Measurements from ENCODE around the gene CFAP54. TPM values are rescaled to one million over a fixed set of nuclear protein-coding genes. Genes with fewer than 3 reads are reported as not detected.
A peak's percentile ranks its signal among the peaks of the same experiment; 100 is the strongest.

CFAP54 gene
- polyA plus RNA-seq, 2 of the 4 experiments (the other 2 are of a cell fraction): 0.70 to 1.2 TPM

DNA sequence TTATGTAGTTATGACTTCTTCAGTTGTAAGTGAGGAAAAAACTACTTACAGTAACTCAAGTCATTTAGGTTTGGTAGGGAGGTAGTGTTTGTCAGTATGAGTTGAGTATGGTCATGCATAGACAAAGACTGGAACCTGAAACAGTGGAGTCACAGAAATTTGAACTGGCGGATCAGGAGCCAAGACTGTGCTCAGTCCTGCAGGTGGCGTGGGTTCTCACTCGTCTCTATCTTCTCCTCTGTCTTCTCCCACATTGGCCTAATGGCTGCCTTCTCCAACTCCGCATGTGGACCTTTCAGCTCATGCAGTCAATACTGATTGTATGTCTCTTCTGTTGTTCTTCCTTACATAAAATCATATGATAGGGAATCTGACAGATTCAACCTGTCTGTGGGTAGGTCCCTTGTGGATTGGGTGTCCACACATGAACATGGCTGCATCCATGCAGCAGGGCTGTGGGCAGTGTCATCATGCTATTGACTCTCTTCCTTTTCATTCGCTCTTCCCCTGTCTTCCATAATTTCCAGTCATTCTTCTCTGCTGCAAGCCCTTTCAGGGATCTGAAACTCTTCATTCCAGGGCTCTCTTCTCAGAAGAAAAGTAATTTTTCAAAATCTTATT, 338.9 kb downstream of the CFAP54 start:
- 70% methylated on average over 5 of the region's 5 CpGs for WGBS (ENCODE audit: missing lambda C conversion rate)
- TF ChIP-seq, protein P1, sequence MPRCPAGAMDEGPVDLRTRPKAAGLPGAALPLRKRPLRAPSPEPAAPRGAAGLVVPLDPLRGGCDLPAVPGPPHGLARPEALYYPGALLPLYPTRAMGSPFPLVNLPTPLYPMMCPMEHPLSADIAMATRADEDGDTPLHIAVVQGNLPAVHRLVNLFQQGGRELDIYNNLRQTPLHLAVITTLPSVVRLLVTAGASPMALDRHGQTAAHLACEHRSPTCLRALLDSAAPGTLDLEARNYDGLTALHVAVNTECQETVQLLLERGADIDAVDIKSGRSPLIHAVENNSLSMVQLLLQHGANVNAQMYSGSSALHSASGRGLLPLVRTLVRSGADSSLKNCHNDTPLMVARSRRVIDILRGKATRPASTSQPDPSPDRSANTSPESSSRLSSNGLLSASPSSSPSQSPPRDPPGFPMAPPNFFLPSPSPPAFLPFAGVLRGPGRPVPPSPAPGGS (IDR thresholded peaks at IDR 0.05): no peak
- TF ChIP-seq, protein P2, sequence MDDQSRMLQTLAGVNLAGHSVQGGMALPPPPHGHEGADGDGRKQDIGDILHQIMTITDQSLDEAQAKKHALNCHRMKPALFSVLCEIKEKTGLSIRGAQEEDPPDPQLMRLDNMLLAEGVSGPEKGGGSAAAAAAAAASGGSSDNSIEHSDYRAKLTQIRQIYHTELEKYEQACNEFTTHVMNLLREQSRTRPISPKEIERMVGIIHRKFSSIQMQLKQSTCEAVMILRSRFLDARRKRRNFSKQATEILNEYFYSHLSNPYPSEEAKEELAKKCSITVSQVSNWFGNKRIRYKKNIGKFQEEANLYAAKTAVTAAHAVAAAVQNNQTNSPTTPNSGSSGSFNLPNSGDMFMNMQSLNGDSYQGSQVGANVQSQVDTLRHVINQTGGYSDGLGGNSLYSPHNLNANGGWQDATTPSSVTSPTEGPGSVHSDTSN (IDR thresholded peaks at IDR 0.05): no peak
- TF ChIP-seq, protein P3, sequence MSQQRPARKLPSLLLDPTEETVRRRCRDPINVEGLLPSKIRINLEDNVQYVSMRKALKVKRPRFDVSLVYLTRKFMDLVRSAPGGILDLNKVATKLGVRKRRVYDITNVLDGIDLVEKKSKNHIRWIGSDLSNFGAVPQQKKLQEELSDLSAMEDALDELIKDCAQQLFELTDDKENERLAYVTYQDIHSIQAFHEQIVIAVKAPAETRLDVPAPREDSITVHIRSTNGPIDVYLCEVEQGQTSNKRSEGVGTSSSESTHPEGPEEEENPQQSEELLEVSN (IDR thresholded peaks at IDR 0.05; ENCODE audit: borderline replicate concordance, low read depth): no peak
- no peak for TF ChIP-seq HOXB5 (CRISPR knock-in tag; IDR thresholded peaks at IDR 0.05)
- no peak for TF ChIP-seq NR3C1 (IDR thresholded peaks at IDR 0.05)
- TF ChIP-seq HDAC2 (IDR thresholded peaks at IDR 0.05): no peak
- TF ChIP-seq RARB (CRISPR knock-in tag; IDR thresholded peaks at IDR 0.05): no peak
- no peak for TF ChIP-seq CEBPB (IDR thresholded peaks at IDR 0.05)
- TF ChIP-seq FOXS1 (CRISPR knock-in tag; IDR thresholded peaks at IDR 0.05): no peak
- no peak for TF ChIP-seq RCOR1 (IDR thresholded peaks at IDR 0.05; ENCODE audit: low read depth, low read length)
- TF ChIP-seq BHLHE40 (IDR thresholded peaks at IDR 0.05; ENCODE audit: low read depth, low read length): no peak
- TF ChIP-seq PHF8 (IDR thresholded peaks at IDR 0.05; ENCODE audit: borderline replicate concordance, low read depth): no peak
- DNase-seq (ENCODE audit: low read depth in 1 of 2, low spot score in 1 of 2): peak in 1 of 2 experiments; percentile 26
- Histone ChIP-seq H3K27ac (no peak overlapping the region), H3K4me3 (no peak overlapping the region), H3K4me1 (no peaks in the 10 kb centered on the region), H3K4me2 (no peak overlapping the region), H3K9me3 (no peaks in the 10 kb centered on the region)
- POLR2A ChIA-PET: no interaction called here
- CTCF ChIA-PET: no interaction called here
- FAIRE-seq: no peak
- ATAC-seq: peak; percentile 54 to 68; a peak in 3 of 6 replicates

DNA sequence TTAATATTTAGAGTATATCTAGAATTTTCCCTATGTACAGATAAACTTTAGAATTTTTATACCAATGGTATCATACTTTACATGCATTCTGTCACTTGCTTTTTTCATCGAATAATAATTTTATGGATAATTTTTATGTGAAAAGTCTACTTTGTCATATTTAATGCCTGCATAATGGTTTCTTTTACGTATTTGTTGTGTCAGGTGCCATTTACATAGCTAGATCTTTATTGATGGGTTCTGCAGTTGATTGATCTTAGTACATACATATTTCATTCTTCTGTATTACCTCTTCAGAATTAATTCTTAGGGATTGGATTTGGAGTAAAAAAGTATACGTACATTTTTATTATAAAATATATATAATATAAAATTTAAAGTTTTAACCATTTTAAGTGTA, 340.0 kb downstream of the CFAP54 start:
- WGBS (ENCODE audit: missing lambda C conversion rate): 72% methylated on average over 3 of the region's 3 CpGs
- no peak overlapping the region for H3K4me3 ChIP-seq
- POLR2A ChIA-PET: no interaction called here
- CTCF ChIA-PET: no interaction called here
- no peaks in the 10 kb centered on the region for H3K4me1 ChIP-seq
- ATAC-seq: no peak
- TF ChIP-seq, protein P4, sequence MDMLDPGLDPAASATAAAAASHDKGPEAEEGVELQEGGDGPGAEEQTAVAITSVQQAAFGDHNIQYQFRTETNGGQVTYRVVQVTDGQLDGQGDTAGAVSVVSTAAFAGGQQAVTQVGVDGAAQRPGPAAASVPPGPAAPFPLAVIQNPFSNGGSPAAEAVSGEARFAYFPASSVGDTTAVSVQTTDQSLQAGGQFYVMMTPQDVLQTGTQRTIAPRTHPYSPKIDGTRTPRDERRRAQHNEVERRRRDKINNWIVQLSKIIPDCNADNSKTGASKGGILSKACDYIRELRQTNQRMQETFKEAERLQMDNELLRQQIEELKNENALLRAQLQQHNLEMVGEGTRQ (IDR thresholded peaks at IDR 0.05): no peak
- no peak for TF ChIP-seq POLR2A (IDR thresholded peaks at IDR 0.05; ENCODE audit: low read length)
- TF ChIP-seq, protein P5, sequence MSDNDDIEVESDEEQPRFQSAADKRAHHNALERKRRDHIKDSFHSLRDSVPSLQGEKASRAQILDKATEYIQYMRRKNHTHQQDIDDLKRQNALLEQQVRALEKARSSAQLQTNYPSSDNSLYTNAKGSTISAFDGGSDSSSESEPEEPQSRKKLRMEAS (IDR thresholded peaks at IDR 0.05): no peak
- no peak for DNase-seq (ENCODE audit: low read depth in 1 of 2, low spot score in 1 of 2)
- no peak for FAIRE-seq
- H3K27ac ChIP-seq: no peak overlapping the region
- H3K9me3 ChIP-seq: no peaks in the 10 kb centered on the region
- no peak overlapping the region for H3K4me2 ChIP-seq

DNA sequence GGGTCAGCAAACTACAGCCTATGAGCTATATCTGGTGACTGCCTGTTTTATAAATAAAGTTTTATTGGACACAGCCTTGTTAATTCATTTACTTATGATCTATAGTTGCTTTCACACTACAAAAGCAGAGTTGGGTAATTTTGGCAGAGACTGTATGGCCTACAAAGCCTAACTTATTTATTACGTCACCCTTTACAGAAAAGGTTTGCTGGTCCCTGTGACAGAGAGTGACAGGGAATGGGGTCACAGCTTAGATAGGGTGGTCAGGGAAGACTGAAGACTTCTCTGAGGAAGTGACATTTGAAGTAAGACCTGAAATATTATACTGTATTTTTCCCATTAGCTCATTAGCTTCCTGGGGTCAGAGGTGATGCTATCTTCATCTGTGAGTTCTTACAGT, 342.0 kb downstream of the CFAP54 start:
- H3K27ac ChIP-seq: no peak overlapping the region
- no peak overlapping the region for H3K4me3 ChIP-seq
- no peak for FAIRE-seq
- 81% methylated on average over 1 of the region's 1 CpG for WGBS (ENCODE audit: missing lambda C conversion rate)
- ATAC-seq: no peak
- TF ChIP-seq RCOR1 (IDR thresholded peaks at IDR 0.05; ENCODE audit: low read depth, low read length) (no peak), SMC3 (IDR thresholded peaks at IDR 0.05) (no peak), HOXB5 (CRISPR knock-in tag; IDR thresholded peaks at IDR 0.05) (no peak), NPAS2 (CRISPR knock-in tag; IDR thresholded peaks at IDR 0.05; ENCODE audit: borderline replicate concordance) (no peak), GATA3 (IDR thresholded peaks at IDR 0.05; ENCODE audit: borderline replicate concordance) (no peak), HEYL (CRISPR knock-in tag; IDR thresholded peaks at IDR 0.05) (no peak), FOSB (CRISPR knock-in tag; IDR thresholded peaks at IDR 0.05) (no peak), PHF8 (IDR thresholded peaks at IDR 0.05; ENCODE audit: borderline replicate concordance, low read depth) (no peak), EHMT2 (IDR thresholded peaks at IDR 0.05; ENCODE audit: low read depth) (no peak)
- TF ChIP-seq, protein P6, sequence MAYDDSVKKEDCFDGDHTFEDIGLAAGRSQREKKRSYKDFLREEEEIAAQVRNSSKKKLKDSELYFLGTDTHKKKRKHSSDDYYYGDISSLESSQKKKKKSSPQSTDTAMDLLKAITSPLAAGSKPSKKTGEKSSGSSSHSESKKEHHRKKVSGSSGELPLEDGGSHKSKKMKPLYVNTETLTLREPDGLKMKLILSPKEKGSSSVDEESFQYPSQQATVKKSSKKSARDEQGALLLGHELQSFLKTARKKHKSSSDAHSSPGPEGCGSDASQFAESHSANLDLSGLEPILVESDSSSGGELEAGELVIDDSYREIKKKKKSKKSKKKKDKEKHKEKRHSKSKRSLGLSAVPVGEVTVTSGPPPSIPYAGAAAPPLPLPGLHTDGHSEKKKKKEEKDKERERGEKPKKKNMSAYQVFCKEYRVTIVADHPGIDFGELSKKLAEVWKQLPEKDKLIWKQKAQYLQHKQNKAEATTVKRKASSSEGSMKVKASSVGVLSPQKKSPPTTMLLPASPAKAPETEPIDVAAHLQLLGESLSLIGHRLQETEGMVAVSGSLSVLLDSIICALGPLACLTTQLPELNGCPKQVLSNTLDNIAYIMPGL (CRISPR knock-in tag; IDR thresholded peaks at IDR 0.05; ENCODE audit: borderline replicate concordance): no peak
- TF ChIP-seq, protein P7, sequence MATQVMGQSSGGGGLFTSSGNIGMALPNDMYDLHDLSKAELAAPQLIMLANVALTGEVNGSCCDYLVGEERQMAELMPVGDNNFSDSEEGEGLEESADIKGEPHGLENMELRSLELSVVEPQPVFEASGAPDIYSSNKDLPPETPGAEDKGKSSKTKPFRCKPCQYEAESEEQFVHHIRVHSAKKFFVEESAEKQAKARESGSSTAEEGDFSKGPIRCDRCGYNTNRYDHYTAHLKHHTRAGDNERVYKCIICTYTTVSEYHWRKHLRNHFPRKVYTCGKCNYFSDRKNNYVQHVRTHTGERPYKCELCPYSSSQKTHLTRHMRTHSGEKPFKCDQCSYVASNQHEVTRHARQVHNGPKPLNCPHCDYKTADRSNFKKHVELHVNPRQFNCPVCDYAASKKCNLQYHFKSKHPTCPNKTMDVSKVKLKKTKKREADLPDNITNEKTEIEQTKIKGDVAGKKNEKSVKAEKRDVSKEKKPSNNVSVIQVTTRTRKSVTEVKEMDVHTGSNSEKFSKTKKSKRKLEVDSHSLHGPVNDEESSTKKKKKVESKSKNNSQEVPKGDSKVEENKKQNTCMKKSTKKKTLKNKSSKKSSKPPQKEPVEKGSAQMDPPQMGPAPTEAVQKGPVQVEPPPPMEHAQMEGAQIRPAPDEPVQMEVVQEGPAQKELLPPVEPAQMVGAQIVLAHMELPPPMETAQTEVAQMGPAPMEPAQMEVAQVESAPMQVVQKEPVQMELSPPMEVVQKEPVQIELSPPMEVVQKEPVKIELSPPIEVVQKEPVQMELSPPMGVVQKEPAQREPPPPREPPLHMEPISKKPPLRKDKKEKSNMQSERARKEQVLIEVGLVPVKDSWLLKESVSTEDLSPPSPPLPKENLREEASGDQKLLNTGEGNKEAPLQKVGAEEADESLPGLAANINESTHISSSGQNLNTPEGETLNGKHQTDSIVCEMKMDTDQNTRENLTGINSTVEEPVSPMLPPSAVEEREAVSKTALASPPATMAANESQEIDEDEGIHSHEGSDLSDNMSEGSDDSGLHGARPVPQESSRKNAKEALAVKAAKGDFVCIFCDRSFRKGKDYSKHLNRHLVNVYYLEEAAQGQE (IDR thresholded peaks at IDR 0.05): no peak
- ChIA-PET CTCF (interaction anchor here (1.1 kb wide), 1 partner anchor 11 kb away, joined by 3 read pairs; no protein-coding TSS in a partner anchor), POLR2A (no interaction called here)
- no peaks in the 10 kb centered on the region for H3K4me1 ChIP-seq
- no peak for DNase-seq (ENCODE audit: low read depth in 1 of 2, low spot score in 1 of 2)
- H3K4me2 ChIP-seq: no peak overlapping the region
- H3K9me3 ChIP-seq: no peaks in the 10 kb centered on the region
